NB4 (cell line): ENCODE data around the gene CNNM2.

Experiments
- CTCF ChIP-seq: IDR thresholded peaks from one replicate; pipeline ENCODE4 v1.5.1; 2012; ENCODE audit warnings: low read depth, low read length
- MAX ChIP-seq: IDR thresholded peaks from 2 replicates; pipeline ENCODE4 v1.6.1; 2011; ENCODE audit warnings: low read depth, low read length
- POLR2A ChIP-seq: IDR thresholded peaks from 2 replicates; pipeline ENCODE4 v1.6.1; 2011; ENCODE audit warnings: mild to moderate bottlenecking; ENCODE audit not compliant: insufficient read length; ENCODE audit errors: extremely low read depth

- TF ChIP-seq CTCF (no peak), MAX (no peak), POLR2A (no peak)
These were observed 127.9 kb downstream of the CNNM2 start for GRCh38 chr10:103045961-103046360.
